ENCODE measurements around the gene KRT34. TPM values are rescaled to one million over a fixed set of nuclear protein-coding genes. Genes with fewer than 3 reads are reported as not detected.

The KRT34 gene
- total RNA-seq, 1 donor, result not detected

- DNase-seq (ENCODE audit: low read depth in 2 of 3, low spot score in 2 of 3), result peak in 1 of 3 donors; percentile 16
Observed at GRCh38 chr17:41334385-41335305, 47.5 kb downstream of the KRT34 start.

- no peak for DNase-seq (ENCODE audit: low read depth in 2 of 3, low spot score in 2 of 3)
Observed at GRCh38 chr17:41333836-41334235, 48.3 kb downstream of the KRT34 start.

GRCh38 chr17:41333098-41333497 is 49.0 kb downstream of the KRT34 start:
- DNase-seq (ENCODE audit: low read depth in 2 of 3, low spot score in 2 of 3), result no peak

GRCh38 chr17:41332239-41332638 is 49.9 kb downstream of the KRT34 start:
- no peak for DNase-seq (ENCODE audit: low read depth in 2 of 3, low spot score in 2 of 3)

- no peak for DNase-seq (ENCODE audit: low read depth in 2 of 3, low spot score in 2 of 3)
Observed at GRCh38 chr17:41331606-41332005, 50.5 kb downstream of the KRT34 start.

GRCh38 chr17:41329279-41329948 is 52.7 kb downstream of the KRT34 start:
- peak in 2 of 3 donors; percentile 14 to 41 for DNase-seq (ENCODE audit: low read depth in 2 of 3, low spot score in 2 of 3)

DNA sequence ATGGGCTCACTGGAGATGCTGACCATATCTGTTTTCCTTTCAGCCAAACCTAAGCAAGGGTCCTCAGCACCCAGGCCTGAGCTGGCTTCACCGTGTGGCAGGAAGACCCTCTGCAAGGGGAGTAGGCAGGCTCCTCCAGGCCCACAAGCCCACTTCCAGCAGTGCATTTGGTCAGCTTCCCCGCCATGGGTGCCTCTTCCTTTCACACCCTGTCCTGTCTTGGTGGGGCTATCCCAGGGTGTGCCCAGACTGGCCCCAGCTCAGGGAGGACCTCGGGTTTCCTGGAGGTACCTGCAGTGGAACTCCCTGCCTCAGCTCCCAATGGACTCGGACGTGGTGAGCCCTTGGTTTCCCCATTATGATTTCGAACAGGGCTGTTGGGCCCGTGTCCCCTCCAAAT is 53.9 kb downstream of the KRT34 start:
- no peak for DNase-seq (ENCODE audit: low read depth in 2 of 3, low spot score in 2 of 3)

Other genes starting within 250 kb of the KRT34 start
- not detected for gene KRTAP4-6, start 241.8 kb downstream of the KRT34 start, total RNA-seq
- gene KRTAP4-5, start 232.5 kb downstream of the KRT34 start, total RNA-seq, result not detected
- gene KRTAP4-4, start 221.6 kb downstream of the KRT34 start, total RNA-seq, result not detected
- gene KRTAP4-3, start 214.1 kb downstream of the KRT34 start, total RNA-seq, result not detected
- not detected for gene KRTAP4-2, start 204.1 kb downstream of the KRT34 start, total RNA-seq
- gene KRTAP4-1, start 197.4 kb downstream of the KRT34 start, total RNA-seq, result not detected
- not detected for gene KRTAP9-1, start 192.4 kb downstream of the KRT34 start, total RNA-seq
- not detected for gene KRTAP9-2, start 155.7 kb downstream of the KRT34 start, total RNA-seq
- not detected for gene KRTAP9-3, start 149.9 kb downstream of the KRT34 start, total RNA-seq
- gene KRTAP9-8, start 144.3 kb downstream of the KRT34 start, total RNA-seq, result not detected
- not detected for gene KRTAP9-4, start 132.6 kb downstream of the KRT34 start, total RNA-seq
- gene KRTAP9-9, start 126.9 kb downstream of the KRT34 start, total RNA-seq, result not detected
- gene KRTAP9-6, start 116.9 kb downstream of the KRT34 start, total RNA-seq, result not detected
- not detected for gene KRTAP9-7, start 106.6 kb downstream of the KRT34 start, total RNA-seq
- not detected for gene KRTAP29-1, start 79.5 kb downstream of the KRT34 start, total RNA-seq
- gene KRTAP16-1, start 73.0 kb downstream of the KRT34 start, total RNA-seq, result 0.27 TPM
- not detected for gene KRTAP17-1, start 66.6 kb downstream of the KRT34 start, total RNA-seq
- gene KRT33A, start 31.5 kb downstream of the KRT34 start, total RNA-seq, result not detected
- not detected for gene KRT33B, start 12.5 kb downstream of the KRT34 start, total RNA-seq
- gene KRT31, start 15.3 kb upstream of the KRT34 start, total RNA-seq, result not detected
- gene KRT37, start 42.3 kb upstream of the KRT34 start, total RNA-seq, result not detected
- gene KRT38, start 58.7 kb upstream of the KRT34 start, total RNA-seq, result not detected
- not detected for gene KRT32, start 85.1 kb upstream of the KRT34 start, total RNA-seq
- gene KRT35, start 98.8 kb upstream of the KRT34 start, total RNA-seq, result not detected
- not detected for gene KRT36, start 107.6 kb upstream of the KRT34 start, total RNA-seq
- not detected for gene KRT13, start 123.3 kb upstream of the KRT34 start, total RNA-seq
- gene KRT15, start 136.6 kb upstream of the KRT34 start, total RNA-seq, result not detected
- gene KRT19, start 146.0 kb upstream of the KRT34 start, total RNA-seq, result not detected
- not detected for gene KRT9, start 189.8 kb upstream of the KRT34 start, total RNA-seq
- gene KRT14, start 204.6 kb upstream of the KRT34 start, total RNA-seq, result not detected
- not detected for gene KRT16, start 230.5 kb upstream of the KRT34 start, total RNA-seq
- gene KRT17, start 242.3 kb upstream of the KRT34 start, total RNA-seq, result not detected